GM19397 (cell line): ENCODE data around the gene RFC2.

ENCODE experiments used
- ATAC-seq: cut with Tn5 transposase; IDR thresholded peaks from one replicate; pipeline ENCODE4 v1.9.1; 2021; ENCODE audit warnings: mild to moderate bottlenecking, moderate library complexity; ENCODE audit not compliant: unreplicated experiment

RFC2 gene

DNA sequence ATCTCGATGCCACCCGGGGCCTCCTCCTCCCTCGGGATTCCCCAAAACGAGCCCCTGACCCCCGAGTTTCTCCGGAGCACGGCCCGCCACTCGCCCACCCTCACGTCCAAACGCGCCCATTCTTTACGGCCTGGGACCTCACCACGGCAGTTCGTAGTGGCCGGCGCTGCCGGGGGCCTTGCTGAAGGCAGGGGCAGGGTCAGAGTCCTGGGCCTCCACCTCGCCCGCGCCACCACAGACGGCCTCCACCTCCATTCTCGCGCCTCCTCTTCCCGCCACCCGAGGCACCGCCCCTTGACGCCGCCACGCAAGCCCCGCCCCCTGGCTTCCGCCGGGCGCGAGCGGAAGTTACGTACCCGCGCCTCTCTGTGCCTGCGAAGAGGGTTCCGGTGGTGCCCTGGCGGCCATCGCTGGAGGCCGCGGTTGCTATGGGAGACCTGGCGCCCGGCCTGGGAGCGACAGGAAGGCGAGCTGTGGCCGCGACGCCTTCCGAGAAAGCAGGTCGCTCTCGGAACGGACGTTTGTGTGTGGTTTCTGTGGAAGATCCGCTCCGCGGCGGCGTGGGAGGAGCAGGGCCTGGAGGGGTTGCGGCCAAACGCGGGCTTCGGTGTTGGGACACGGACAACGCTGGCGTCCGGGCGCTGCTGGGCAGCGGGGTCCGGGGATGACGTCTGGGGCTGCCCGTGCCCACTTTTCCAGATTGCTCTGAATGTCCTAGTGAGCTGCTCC, at the start of gene RFC2:
Gene RFC2, minus strand, starts transcription at position 271 of the 729 bp plus-strand sequence. Its CDS starts 16 bp downstream, at position 255.
- ATAC-seq: peak; percentile 93

DNA sequence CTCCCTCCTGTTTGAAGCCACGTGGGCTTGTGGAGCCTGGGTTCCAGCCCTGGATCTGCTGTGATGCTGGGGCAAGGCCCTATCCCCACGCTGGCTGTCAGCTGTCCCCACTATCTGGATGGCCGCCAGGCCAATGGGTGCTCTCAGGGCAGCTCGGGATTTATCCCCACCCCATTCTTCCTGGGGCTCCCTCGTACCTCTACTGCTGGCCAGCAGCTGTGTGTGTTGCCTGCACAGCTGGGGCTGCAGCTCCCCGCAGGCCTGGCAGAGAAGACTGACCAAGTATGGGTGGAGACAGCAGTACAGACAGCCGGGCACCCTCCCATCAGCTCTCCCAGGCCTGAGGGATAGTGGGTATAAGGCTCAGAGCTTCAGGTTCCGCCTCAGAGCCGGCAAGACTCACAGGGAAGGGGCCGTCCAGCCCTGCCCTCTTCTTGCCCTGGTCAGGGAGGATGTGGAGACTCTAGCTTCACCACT, 48.6 kb upstream of the RFC2 start:
- ATAC-seq: no peak

- ATAC-seq: no peak
These were observed 46.7 kb upstream of the RFC2 start for GRCh38 chr7:74300926-74301325.

GRCh38 chr7:74299401-74299800, 45.2 kb upstream of the RFC2 start:
- ATAC-seq: no peak

- no peak for ATAC-seq
These were observed 43.5 kb upstream of the RFC2 start for GRCh38 chr7:74297516-74298233.

GRCh38 chr7:74294191-74294998, 40.2 kb upstream of the RFC2 start:
- no peak for ATAC-seq

- ATAC-seq: no peak
These were observed 39.3 kb upstream of the RFC2 start for GRCh38 chr7:74293577-74293908.

GRCh38 chr7:74292757-74293576, 38.8 kb upstream of the RFC2 start:
- no peak for ATAC-seq

DNA sequence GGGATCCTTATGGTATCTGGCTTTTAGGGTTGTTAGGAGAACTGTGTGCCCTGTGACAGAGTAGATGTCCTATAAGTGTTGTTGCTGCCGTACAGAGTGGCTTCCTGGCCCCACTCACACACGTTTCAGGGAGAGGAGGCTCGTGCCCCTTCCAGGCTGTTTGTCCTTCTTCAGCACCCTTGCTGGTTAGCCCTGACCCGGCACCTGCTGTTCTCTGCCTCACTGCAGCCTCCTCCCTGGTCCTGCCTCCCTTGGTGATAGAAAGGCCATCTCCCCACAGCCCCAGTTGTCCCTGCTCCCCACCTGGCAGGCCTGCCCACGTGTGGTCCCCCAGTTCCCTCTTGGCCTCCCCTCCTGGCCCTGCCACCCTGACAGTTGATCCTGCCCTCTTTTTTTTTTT, 37.3 kb upstream of the RFC2 start:
- no peak for ATAC-seq

GRCh38 chr7:74290981-74291441, 36.8 kb upstream of the RFC2 start:
- ATAC-seq: no peak

GRCh38 chr7:74290553-74290950, 36.4 kb upstream of the RFC2 start:
- ATAC-seq: no peak

- ATAC-seq: no peak
These were observed 35.7 kb upstream of the RFC2 start for GRCh38 chr7:74289659-74290552.

DNA sequence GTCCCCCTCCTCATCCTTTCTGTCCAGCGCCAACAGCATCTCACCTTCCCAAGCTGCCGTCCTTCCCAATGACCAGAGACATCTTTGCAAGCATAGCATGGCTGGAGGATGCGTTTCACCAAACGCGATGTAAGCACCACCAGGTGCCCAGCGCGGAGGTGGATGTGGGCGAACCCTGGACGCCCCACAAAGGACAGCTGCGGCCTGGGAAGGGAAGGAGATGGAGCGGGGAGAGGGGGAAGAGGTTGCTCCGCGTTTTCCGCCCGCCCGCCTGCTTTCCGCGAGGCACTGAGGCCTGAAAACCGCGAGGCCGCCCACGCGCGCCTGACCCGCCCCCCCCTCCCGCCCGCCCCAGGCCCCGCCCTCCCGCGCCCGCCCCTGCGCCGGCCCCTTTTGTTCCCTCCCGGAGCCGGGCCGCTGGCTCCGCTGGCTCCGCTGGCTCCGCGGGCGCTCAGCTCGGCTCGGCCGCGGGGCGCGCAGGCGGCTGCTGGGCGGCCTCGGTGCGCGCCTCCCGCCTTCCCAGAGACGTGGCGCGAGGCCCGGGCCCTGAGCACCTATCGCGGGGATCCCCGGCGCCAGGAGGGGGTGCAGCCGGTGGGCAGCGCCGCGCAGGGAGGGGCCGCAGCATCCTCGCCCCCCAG, 34.9 kb upstream of the RFC2 start, which contains the start of gene CLIP2:
Gene CLIP2, plus strand, starts transcription at position 390 of the 641 bp plus-strand sequence. CDS start 28,140 bp downstream, outside the sequence.
- ATAC-seq: peak; percentile 50

DNA sequence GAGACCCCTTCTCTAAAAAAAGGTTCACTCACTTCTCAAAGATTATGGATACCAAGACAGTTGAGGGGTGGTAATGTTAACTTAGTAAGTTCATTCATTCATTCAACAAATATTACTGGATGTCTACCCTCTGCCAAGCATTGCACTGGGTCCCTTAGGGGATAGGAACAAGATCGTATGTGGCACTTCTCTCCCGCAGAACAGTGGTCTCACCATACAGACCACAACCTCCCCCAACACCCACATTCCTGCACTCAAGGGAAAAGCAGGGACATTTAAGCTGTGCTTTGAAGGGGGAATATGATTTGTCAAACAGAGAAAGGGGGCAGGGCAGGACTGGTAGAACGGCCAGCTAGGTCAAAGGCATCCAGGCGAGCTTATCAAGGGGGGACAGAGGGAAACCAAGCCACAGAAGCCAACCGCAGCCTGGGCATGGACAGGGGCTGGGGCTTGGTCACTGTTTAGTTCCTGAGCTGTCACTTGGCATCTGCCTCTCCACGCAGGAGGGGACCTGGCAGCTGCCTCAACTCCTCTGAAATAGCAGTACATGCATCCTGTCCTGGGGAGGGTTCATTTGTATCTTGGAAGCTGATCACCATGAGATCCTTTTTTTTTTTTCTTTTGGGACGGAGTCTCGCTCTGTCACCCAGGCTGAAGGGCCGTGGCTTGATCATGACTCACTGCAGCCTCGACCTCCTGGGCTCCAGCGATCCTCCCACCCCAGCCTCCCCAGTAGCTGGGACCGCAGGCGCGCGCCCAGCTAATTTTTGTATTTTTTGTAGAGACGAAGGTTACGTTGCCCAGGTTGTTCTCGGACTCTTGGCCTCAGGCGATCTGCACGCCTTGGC, 34.1 kb upstream of the RFC2 start:
- ATAC-seq: no peak

DNA sequence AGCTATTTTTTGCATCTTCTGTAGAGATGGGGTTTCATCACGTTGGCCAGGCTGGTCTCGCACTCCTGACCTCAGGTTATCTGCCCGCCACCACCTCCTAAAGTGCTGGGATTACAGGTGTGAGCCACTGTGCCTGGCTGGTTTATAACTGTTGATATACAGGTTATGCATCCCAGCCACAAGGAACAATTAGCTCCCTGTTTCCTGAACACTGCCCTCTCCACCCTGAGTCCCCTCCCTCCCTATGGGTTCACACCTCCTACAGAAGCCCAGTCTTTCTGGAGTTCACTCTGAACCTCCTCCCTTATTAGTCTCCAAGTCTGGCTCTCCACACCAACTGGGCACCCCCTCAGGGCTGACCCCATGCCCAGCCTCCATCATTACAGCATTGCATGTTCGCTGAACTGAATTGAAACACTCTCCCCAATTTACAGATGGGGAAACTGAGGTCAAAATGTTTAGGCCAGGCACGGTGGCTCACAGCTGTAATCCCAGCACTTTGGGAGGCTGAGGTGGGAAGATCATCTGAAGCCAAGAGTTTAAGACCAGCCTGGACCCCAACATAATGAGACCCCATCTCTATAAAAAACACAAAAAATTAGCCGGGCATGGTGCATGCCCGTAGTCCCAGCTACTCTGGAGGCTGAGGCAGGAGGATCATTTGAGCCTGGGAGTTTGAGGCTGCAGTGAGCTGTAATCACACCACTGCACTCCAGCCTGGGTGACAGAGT, 33.3 kb upstream of the RFC2 start:
- ATAC-seq: no peak

GRCh38 chr7:74286131-74286530, 31.9 kb upstream of the RFC2 start:
- no peak for ATAC-seq

DNA sequence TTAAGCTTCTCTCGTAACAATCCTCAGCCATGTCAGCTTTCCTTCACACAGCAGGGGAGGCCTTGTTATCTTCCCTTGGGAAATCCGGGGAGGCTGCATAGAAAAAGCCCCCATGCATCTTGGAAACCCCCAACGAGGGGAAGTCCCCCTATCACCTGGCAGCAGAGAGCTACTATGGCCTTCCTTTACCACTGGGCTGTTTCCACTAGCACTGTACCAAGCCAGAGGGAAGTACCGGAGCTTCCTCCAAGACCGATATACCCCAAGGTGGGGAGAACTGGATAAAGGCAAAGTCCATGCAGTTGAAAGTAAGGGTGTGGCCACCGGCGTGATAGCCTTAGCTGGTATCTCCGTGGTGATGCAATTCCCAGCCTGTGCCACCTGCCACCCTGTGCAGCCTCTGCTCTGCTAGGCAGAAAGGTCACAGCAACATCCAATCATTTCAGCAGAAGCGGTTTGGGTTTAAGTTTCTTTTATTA, 30.6 kb upstream of the RFC2 start:
- peak; percentile 41 for ATAC-seq
